GM12874 (cell line): ENCODE measurements around the gene SKIL.

Experiments
- CTCF ChIP-seq: IDR thresholded peaks from 2 replicates; pipeline ENCODE4 v1.5.1; 2011; ENCODE audit warnings: low read depth, mild to moderate bottlenecking, control low read depth, low read length, moderate library complexity; ENCODE audit not compliant: insufficient read depth

The SKIL gene

DNA sequence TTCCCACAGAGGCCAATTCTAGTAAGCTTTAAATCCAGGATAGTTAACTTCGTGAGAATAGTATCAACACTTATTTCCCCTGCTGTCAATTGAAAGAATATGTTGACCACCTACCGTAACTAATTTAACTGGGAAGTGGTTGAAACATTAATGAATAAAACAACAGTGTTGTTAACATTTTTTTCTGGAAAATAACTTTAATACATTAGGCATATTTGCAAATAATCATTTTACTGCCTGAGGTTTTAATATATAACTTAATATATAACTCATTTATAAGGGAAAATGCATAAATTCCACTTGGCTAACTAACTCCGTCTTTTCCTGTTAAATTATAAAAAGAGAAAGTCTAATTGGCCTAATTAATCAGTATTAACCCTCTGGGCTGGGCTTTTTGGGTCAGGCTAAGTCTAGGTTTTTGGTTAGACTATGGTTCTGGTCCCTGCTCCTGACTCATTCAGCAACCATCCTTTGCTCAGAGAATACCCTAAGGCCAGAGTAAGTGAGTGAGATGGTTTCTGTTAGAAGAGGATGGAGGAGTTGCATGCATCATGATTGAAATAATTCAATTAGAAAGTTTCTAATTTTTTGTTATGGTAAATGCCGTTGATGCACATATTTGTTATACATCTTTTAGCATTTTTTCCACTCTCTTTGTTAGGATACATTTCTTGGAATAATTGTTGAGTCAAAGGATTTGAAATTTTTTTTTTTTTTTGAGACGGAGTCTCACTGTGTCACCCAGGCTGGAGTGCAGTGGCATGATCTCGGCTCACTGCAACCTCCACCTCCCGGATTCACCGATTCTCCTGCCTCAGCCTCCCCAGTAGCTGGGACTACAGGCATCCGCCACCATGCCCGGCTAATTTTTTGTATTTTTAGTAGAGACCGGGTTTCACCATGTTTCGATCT is 10.8 kb upstream of the SKIL start:
- TF ChIP-seq CTCF: no peak

GRCh38 chr3:170350515-170351413 is 6.8 kb upstream of the SKIL start:
- no peak for TF ChIP-seq CTCF

DNA sequence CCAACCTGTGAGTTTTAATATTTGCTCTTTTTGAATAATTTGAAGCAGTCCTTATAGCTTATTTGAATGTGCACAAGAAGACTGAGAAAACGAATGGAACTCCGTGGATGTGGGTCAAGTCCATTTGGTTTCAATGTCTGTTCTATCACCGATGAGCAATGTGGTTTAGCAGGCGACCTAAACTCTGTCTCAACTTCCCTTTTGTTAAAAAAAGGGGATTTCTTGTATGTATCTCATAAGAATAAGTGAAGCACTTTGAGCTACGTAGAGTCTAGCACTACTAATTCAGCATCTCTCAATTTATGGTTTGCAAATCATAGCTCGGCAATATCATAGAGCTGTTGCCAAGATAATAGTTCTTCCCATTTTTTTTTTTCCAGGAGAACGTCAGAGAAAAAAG is 4.6 kb upstream of the SKIL start:
- TF ChIP-seq CTCF: no peak

DNA sequence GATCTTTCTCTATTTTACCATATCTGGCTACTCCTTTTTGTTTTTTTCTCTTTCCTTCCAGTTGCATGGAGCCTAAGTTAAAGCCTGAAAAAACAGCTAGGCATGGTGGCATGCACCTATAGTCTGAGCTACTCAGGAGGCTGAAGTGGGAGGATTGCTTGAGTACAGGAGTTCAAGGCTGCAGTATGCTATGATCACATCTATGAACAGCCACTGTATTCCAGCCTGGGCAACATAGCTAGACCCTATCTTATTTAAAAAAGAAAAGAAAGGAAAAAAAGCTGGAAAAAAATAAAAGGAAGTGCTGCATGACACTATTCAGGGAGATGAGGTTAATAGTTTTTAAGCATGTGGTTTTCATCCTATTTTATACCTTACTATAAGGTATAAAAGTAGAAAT is 4.0 kb upstream of the SKIL start:
- TF ChIP-seq CTCF: no peak

DNA sequence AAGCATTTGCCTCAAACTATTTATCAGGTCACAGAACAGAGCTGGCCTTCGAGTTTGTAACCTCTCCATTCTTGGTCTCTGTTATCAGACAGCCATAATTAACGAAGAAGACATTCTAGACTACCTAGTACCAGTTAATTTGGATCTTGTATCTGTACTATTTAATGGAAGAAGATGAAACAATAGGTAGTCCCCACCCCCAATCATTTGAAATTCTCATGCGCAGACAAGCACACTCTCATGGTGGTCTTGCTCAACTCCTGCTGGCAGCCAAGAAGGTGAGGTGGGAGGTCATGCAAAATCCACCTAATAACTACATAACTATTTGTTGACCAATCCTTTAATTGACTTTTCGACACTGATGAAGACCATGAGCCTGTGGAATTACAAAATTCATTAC is 2.8 kb upstream of the SKIL start:
- TF ChIP-seq CTCF: no peak

- no peak for TF ChIP-seq CTCF
These were observed 1.5 kb upstream of the SKIL start for GRCh38 chr3:170355738-170356595.
